ENCODE data around the gene EDIL3.
A peak's percentile ranks its signal among the peaks of the same experiment; 100 is the strongest.

EDIL3 gene

DNA sequence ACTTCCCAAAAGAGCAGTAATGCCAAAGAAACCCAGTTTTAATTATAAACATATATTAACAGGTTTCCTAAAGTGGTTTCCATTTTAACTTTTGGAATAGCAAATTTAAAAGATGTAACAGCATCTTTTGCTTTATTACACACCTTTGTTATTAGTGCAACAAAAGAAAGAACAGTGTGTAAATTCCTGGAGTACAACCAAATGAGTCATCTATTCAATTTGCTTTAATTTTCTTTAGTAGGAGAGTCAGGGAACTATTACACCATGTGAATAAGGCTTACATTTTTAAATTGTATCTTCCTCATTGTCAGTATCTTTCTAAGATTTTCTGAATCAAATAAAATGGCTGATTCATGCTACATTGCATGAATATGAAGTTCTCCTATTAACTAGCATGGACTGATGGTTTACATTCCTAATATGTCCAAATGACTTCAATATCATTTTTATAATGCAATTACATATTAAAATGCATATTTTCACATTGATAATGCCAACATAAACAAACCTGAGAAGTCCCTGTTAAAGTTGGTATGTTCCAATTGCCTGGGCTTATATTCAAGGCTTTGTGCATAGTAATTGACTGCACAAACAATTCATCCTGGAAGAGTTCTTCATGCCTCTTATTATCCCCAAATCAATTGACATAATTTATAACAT, 22.5 kb downstream of the EDIL3 start:
- peak; percentile 25 for DNase-seq (ENCODE audit: low read depth)
- H3K4me3 ChIP-seq (replicated peaks; ENCODE audit: low read depth, low read length) = no peak overlapping the region
- TF ChIP-seq, protein P1, sequence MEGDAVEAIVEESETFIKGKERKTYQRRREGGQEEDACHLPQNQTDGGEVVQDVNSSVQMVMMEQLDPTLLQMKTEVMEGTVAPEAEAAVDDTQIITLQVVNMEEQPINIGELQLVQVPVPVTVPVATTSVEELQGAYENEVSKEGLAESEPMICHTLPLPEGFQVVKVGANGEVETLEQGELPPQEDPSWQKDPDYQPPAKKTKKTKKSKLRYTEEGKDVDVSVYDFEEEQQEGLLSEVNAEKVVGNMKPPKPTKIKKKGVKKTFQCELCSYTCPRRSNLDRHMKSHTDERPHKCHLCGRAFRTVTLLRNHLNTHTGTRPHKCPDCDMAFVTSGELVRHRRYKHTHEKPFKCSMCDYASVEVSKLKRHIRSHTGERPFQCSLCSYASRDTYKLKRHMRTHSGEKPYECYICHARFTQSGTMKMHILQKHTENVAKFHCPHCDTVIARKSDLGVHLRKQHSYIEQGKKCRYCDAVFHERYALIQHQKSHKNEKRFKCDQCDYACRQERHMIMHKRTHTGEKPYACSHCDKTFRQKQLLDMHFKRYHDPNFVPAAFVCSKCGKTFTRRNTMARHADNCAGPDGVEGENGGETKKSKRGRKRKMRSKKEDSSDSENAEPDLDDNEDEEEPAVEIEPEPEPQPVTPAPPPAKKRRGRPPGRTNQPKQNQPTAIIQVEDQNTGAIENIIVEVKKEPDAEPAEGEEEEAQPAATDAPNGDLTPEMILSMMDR (IDR thresholded peaks at IDR 0.05; ENCODE audit: low read length, missing control alignments) = no peak

GRCh38 chr5:84361572-84361971, 23.1 kb downstream of the EDIL3 start:
- H3K4me3 ChIP-seq (replicated peaks; ENCODE audit: low read depth, low read length) = no peak overlapping the region
- TF ChIP-seq, protein P1 (IDR thresholded peaks at IDR 0.05; ENCODE audit: low read length, missing control alignments) = no peak
- DNase-seq (ENCODE audit: low read depth) = no peak

DNA sequence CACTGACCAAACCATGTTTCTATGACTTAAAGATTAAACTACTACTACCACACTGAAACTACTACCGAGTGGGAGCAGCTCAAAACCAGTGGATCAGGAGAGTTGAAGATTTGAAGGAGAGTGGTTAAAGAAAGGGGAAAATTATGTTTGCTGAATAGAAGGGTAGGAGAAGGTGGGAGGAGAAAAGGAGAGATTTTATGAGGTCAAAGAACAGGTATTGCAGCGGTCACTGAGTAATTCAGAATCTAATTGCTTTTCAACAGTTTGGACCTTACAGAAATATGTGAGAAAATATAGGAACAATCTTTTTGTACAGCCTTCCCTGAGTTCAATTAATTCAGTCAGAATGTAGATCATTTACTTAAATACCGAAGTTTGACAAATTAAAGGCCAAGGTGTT, 24.6 kb downstream of the EDIL3 start:
- no peak for DNase-seq (ENCODE audit: low read depth)
- TF ChIP-seq, protein P1 (IDR thresholded peaks at IDR 0.05; ENCODE audit: low read length, missing control alignments) = no peak
- no peak overlapping the region for H3K4me3 ChIP-seq (replicated peaks; ENCODE audit: low read depth, low read length)

GRCh38 chr5:84354101-84354500, 30.6 kb downstream of the EDIL3 start:
- TF ChIP-seq, protein P1 (IDR thresholded peaks at IDR 0.05; ENCODE audit: low read length, missing control alignments) = no peak
- DNase-seq (ENCODE audit: low read depth) = no peak
- H3K4me3 ChIP-seq (replicated peaks; ENCODE audit: low read depth, low read length) = no peak overlapping the region

- no peak for DNase-seq (ENCODE audit: low read depth)
Observed at GRCh38 chr5:84344788-84345187, 39.9 kb downstream of the EDIL3 start.

GRCh38 chr5:84343171-84343570, 41.5 kb downstream of the EDIL3 start:
- DNase-seq (ENCODE audit: low read depth) = peak; percentile 50
- no peak overlapping the region for H3K4me3 ChIP-seq (replicated peaks; ENCODE audit: low read depth, low read length)
- TF ChIP-seq, protein P1 (IDR thresholded peaks at IDR 0.05; ENCODE audit: low read length, missing control alignments) = no peak

More at GRCh38 chr5:84344788-84345187, 39.9 kb downstream of the EDIL3 start:
- TF ChIP-seq, protein P1 (IDR thresholded peaks at IDR 0.05; ENCODE audit: low read length, missing control alignments) = no peak
- H3K4me3 ChIP-seq (replicated peaks; ENCODE audit: low read depth, low read length) = no peak overlapping the region

DNA sequence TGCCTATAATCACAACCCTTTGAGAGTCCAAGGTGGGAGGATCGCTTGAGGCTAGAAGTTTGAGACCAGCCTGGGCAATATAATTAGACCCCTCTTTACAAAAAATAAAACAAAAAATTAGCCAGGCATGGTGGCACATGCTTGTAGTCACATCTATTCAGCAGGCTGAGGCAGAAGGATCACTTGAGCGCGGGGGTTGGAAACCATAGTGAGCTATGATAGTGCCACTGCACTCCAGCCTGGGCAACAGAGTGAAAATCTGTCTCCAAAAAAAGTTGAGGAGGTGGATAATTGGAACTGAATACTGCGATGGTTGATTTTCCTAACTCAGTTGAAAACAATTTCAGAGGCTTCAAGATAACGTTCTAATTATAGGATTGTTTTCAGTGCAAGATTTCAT, 52.6 kb downstream of the EDIL3 start:
- TF ChIP-seq, protein P1 (IDR thresholded peaks at IDR 0.05; ENCODE audit: low read length, missing control alignments) = no peak

More for the DNA sequence above, 52.6 kb downstream of the EDIL3 start:
- DNase-seq (ENCODE audit: low read depth) = no peak
- H3K4me3 ChIP-seq (replicated peaks; ENCODE audit: low read depth, low read length) = no peak overlapping the region

All from fibroblast of pulmonary artery (primary cell).